Measurements from ENCODE around the gene ZFYVE1.

The ZFYVE1 gene

GRCh38 chr14:72929316-72930080, 97.4 kb downstream of the ZFYVE1 start:
- no peak overlapping the region for H3K4me3 ChIP-seq (ENCODE audit: low read length)
- DNase-seq (ENCODE audit: low read depth, low spot score): no peak

- DNase-seq (ENCODE audit: low read depth, low spot score): no peak
- no peak overlapping the region for H3K4me3 ChIP-seq (ENCODE audit: low read length)
Observed at GRCh38 chr14:72928872-72929271, 98.0 kb downstream of the ZFYVE1 start.

GRCh38 chr14:72926292-72927028, 100.4 kb downstream of the ZFYVE1 start, which contains the start of gene DCAF4:
TSS of gene DCAF4 (plus strand) at chr14:72926464. CDS start at chr14:72937979, 11,515 bp downstream.
- peak; percentile 96 for DNase-seq (ENCODE audit: low read depth, low spot score)

GRCh38 chr14:72925815-72926291, 101.1 kb downstream of the ZFYVE1 start:
- H3K4me3 ChIP-seq (ENCODE audit: low read length): peak overlapping the region; percentile 89

More at GRCh38 chr14:72926292-72927028, 100.4 kb downstream of the ZFYVE1 start, which contains the start of gene DCAF4:
- peak within 1 kb of the TSS; percentile 89 for H3K4me3 ChIP-seq (ENCODE audit: low read length)

GRCh38 chr14:72925171-72925759, 101.6 kb downstream of the ZFYVE1 start:
- DNase-seq (ENCODE audit: low read depth, low spot score): no peak
- no peak overlapping the region for H3K4me3 ChIP-seq (ENCODE audit: low read length)

More at GRCh38 chr14:72925815-72926291, 101.1 kb downstream of the ZFYVE1 start:
- no peak for DNase-seq (ENCODE audit: low read depth, low spot score)

GRCh38 chr14:72924337-72924736, 102.6 kb downstream of the ZFYVE1 start:
- H3K4me3 ChIP-seq (ENCODE audit: low read length): no peak overlapping the region
- DNase-seq (ENCODE audit: low read depth, low spot score): no peak

GRCh38 chr14:72921396-72921795, 105.5 kb downstream of the ZFYVE1 start:
- H3K4me3 ChIP-seq (ENCODE audit: low read length): no peak overlapping the region
- no peak for DNase-seq (ENCODE audit: low read depth, low spot score)

- H3K4me3 ChIP-seq (ENCODE audit: low read length): no peak overlapping the region
- no peak for DNase-seq (ENCODE audit: low read depth, low spot score)
Observed at GRCh38 chr14:72920008-72920407, 106.9 kb downstream of the ZFYVE1 start.
